Dermis microvascular lymphatic vessel endothelial cell (primary cell): ENCODE results near the gene TBC1D12. TPM values are rescaled to one million over a fixed set of nuclear protein-coding genes. Genes with fewer than 3 reads are reported as not detected.
A peak's percentile ranks its signal among the peaks of the same experiment; 100 is the strongest.
"Not testable (repeated sequence)": the region's sequence is repeated elsewhere in the genome, so short reads cannot be mapped to it uniquely, and the experiment has no call there.

ENCODE experiments used
- DNase-seq, 2 donors: peaks; one replicate each; pipeline versions ENCODE4 v3.0.0 to v3.0.0-alpha.2; 2010; ENCODE audit warnings: low read depth in 2 of 2
- total RNA-seq: library from RNA; depleted of rRNA; stranded (reverse); fragments of >200 nt; gene quantifications from 2 replicates; pipeline ENCODE4 v1.2.1, GENCODE V29; 2014

Gene TBC1D12
- total RNA-seq, result 12.7 and 21.4 TPM in 2 replicates

DNA sequence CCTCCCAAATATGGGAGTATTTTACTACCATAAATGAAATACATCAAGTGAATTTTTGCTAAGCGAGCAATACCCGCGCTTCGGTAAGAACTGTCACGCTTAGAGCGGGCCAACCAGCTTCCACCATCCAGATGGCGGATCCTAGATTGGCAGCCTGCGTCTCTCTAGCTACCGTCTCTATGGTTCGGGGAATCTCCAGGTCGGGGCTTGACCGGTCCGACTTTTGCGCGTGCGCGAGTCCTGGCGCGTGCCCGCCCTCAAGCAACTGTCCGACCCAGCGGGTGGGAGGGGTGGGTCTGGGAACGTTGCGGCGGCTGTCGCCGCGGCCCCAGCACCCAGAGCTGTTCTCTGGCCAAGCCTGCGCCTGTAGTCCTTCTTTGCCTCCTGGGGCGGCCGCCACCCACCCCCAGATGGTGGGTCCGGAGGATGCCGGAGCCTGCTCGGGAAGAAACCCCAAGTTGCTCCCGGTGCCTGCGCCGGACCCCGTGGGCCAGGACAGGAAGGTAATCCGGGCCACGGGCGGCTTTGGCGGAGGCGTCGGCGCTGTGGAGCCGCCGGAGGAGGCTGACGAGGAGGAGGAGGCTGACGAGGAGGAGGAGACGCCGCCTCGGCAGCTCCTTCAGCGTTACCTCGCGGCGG, at the start of gene TBC1D12:
TBC1D12 (plus strand) TSS at position 338 of the 639 bp plus-strand sequence; CDS start at position 411, 73 bp downstream.
- DNase-seq, result peak; percentile 94 to 97

GRCh38 chr10:94353336-94353735, 49.0 kb upstream of the TBC1D12 start:
- DNase-seq, result no peak

DNA sequence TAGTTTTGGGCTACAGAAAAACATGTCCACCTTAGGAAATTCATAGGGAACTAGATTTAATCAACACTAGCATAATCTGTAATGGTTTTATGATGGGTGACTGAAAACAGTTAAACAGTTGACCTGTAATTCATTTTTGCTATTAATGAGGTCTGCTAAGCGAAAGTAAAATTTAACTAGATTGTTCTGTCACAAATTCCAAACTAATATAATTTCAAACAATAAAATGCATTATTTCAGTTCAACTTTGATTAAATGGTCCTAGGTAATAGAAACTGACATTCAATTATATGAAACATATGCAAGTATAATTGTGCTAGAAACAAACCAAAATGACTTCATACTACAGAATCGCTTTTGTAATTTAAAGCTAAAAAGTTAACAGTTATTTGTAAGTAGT, 46.5 kb upstream of the TBC1D12 start:
- DNase-seq, result no peak

DNA sequence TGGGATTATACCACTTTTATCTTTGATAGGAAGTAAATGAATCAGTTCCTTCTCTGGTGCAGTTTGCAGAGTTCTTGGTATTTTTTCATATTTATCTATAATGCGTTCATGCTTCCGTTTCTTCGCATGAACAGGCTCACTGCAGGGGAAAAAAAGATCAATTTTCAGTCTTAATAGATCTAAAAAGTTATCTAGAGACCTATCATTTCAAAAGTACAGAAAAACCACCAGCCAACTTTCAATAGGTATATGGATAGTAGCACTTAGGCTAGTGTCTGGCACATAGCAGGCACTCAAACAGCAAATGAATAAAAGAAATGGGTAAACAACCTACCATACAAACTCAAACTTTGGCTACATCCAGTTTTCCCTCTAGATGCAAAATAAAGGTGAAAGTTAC, 45.1 kb upstream of the TBC1D12 start:
- DNase-seq, result no peak

DNA sequence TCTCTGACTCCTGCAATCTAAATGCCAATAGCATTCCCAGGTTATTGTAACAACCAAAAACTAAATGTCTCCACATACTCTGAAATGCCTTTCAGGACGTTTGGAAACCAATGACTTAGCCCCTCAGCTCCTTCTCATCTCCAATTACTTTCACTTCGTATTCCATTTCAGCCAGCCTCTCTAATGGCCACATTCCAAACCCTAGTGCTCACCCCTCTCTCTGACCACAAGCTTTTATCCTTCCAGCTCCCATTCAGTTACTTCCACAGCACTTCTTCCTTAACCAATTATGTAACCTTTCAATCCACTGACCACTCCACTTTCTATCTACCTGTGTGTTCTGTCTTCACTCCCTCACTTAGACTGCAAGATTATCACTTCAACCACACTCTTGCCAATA, 43.9 kb upstream of the TBC1D12 start:
- DNase-seq, result no peak

- DNase-seq, result peak; percentile 10 to 43
Observed at GRCh38 chr10:94361171-94361794, 41.1 kb upstream of the TBC1D12 start.

DNA sequence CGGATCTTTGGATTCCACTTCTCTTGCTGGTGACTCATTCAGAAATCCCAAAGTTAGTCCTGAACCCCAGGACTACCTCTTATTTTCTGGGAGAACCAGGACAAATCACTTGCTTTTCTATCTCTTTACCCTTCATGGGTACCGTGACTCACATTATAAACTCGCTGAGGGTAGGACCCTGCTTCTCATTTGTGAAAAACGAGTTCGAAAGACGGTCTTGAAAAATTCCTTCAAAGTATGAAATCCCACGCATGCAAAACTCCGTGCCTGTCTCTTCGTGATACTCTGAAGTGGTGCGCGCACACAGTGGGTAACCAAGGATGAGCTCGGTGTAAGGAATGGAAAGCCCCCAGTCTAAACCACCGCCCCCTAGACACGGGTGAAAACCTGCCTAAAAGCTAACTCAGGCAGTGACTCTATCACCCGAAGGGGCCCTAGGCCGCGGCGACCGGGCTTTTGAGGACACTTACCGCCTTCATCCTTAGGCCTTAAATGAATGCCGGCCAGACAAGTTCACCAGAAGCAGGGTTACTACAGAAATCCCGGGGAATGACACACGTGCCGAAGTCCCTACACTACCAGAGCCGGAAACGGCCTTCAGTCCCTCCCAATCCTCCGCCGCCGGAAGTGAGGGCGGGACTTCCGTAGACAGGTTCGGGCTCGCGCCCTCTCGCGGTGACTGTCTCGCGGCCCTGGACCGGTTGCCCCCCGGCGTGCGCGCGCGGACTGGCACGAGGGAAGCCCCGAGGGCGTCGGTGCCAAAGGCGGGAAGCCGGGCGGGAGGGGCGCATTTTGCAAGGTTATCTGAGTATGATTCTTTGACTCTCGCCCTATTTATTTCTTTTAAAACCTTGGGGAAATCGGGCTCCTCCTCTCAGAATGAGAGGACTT, 39.7 kb upstream of the TBC1D12 start, which contains the start of gene NOC3L:
NOC3L (minus strand) TSS at position 580 of the 891 bp plus-strand sequence; CDS start at position 479, 101 bp downstream.
- peak; percentile 91 to 95 for DNase-seq

GRCh38 chr10:94363251-94363565, 39.1 kb upstream of the TBC1D12 start:
- DNase-seq, result no peak

GRCh38 chr10:94364482-94364881, 37.9 kb upstream of the TBC1D12 start:
- no peak for DNase-seq

DNA sequence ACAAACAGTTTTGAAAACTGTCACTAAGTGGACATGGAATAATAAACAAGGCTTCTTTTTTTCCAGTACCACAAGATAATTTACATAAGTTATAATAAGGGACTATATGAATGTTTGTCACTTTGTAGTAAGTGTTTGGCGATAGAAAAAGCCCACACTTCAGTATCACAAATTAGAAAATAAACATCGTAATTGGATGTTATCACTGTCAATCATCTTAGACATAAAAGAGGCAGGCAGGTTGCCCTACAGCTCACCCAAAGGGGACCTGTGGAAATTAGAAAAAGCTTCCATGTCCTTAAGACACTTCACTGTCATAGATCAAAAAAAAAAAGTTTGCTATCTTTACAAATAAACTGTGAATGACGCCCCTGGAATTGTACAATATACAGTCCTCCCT, 36.0 kb upstream of the TBC1D12 start:
- DNase-seq, result no peak

- no peak for DNase-seq
Observed at GRCh38 chr10:94370501-94370900, 31.8 kb upstream of the TBC1D12 start.

DNA sequence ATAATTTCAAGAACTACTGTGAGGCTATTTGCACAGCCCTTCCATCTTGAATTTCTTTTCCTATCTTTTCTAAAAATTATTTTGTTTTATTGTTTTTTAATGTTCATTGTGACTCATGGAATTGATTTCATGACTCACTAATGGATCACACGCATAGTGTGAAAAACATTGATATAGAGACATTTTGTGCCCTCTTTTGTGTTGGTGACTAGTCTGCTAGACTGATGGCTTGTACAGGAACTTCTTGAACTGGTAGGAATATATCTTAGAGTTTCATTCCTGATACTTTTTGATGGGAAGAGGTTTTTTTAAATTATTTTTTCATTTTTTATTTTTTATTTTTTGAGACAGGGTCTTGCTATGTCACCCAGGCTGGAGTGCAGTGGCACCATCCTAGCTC, 27.0 kb upstream of the TBC1D12 start:
- no peak for DNase-seq

GRCh38 chr10:94376865-94377264, 25.5 kb upstream of the TBC1D12 start:
- DNase-seq, result no peak

- DNase-seq, result no peak
Observed at GRCh38 chr10:94383530-94383929, 18.8 kb upstream of the TBC1D12 start.

DNA sequence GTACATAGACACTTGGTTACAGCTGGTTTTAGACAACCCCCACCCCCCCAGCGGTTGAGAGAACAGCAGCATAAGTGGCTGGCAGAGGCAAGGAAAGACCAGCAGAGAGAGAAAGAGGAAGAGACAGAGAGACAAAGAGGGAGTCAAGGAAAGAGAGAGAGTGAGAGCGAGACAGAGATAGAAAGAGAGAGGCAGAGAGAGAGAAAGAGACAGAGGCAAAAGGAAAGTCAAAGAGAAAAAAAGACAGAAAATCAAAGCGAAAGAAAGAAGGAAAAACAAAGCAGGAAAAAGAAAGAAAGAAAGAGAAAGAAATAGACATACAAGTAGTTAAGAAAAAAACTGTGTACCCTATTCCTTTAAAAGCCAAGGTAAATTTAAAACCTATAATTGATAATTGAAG, 16.6 kb upstream of the TBC1D12 start:
- DNase-seq, result not testable (repeated sequence)

- DNase-seq, result not testable (repeated sequence)
Observed at GRCh38 chr10:94392117-94392516, 10.2 kb upstream of the TBC1D12 start.

DNA sequence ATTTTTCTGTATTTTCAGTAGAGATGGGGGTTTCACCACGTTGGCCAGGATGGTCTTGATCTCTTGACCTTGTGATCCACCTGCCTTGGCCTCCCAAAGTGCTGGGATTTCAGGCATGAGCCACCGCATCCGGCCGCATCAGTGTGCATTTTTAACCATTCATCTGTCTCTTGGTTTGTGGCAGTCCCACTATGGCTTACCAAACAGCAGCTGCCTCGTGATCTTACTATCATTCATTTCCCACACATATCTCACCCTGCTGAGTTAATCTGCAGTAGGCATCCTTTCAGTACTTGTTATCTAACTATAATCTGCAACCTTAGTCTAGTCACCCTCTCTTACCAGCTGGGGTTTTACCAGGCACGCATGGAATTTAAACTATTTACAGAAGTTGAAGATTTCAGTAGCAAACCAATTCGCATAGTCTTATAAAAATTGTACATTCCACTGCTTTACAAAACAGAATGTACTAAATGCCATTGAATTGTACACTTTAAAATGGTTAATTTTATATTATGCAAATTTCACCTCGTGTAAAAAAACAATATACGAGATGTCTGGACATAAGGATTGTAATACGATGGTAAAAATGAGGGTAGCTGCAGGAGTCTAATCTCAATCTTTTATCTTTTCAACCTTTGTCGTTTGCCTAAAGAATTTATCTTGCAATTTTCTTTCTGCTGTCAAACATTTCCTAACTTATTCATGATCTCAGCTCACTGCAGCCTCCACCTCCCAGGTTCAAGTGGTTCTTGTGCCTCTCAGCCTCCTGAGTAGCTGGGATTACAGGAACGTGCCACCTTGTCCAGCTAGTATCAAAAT, 4.6 kb upstream of the TBC1D12 start:
- DNase-seq, result no peak

GRCh38 chr10:94398762-94399161, 3.6 kb upstream of the TBC1D12 start:
- no peak for DNase-seq

- peak in 1 of 2 donors; percentile 44 for DNase-seq
Observed at GRCh38 chr10:94402843-94403379, 570 bp downstream of the TBC1D12 start.

DNA sequence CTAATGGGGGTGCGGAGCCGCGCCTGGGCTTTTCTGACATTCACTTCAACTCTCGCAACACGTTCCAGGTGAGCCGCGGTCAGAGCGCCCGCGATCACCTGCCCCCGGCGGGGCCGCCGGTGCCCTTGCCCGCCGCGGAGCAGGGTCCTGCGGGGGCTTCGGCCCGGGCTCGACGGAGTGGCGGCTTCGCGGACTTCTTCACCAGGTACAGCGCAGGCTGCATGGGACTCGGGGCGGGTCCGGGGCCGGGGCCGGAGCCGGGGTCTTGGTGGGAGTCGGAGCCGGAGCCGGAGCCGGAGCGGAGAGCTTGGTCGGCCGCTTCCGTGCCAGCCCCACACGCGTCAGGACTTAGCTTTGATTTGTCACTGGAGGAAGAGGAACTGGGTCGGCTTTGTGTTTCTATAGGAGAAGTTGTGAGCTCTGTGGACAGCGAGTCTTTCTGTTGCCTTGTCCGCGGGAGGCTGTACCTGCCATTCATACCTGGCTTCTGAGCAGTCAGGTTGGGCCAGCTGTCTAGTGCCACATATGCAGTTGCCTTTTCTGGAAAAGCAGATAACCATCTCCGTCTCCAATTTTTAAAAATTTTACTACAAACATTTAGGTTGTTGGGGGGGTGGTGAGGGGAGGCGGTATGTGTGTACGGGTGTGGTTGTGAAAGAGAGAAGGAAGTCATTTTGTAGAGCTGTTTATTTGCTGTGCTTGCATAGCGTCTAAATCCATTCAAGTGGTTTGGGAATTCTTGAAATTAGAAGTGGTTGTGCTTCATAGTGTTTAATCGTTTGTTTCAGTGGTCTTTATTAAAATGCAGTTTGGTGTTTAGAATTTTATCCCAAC, 1.3 kb downstream of the TBC1D12 start:
- peak; percentile 78 to 91 for DNase-seq
